Naive B cell (primary cell): ENCODE measurements around the gene HDAC10. TPM values are rescaled to one million over a fixed set of nuclear protein-coding genes. Genes with fewer than 3 reads are reported as not detected.

Experiments used
- ATAC-seq, 2 donors: fragments of 150-1000 bp; cut with Tn5 transposase; 2 replicates each; pipeline ENCODE4 v1.10.0; 2021; ENCODE audit warnings: low read depth in 2 of 2, mild to moderate bottlenecking in 2 of 2, moderate library complexity in 2 of 2
- DNase-seq: peaks from one replicate; pipeline ENCODE4 v3.0.0; 2022
- H3K27ac Mint-ChIP-seq, 6 donors: one replicate each; pipeline ENCODE4 v1.8.0; 2020 to 2022; ENCODE audit warnings: mild to moderate bottlenecking in 6 of 6, mixed read lengths in 6 of 6, moderate library complexity in 5 of 6, inconsistent platforms in 2 of 6
- H3K27me3 Mint-ChIP-seq, 3 donors: one replicate each; pipeline ENCODE4 v1.8.0; 2021 to 2022; ENCODE audit warnings: mixed read lengths in 3 of 3, mild to moderate bottlenecking in 1 of 3
- H3K36me3 Mint-ChIP-seq, 2 donors: one replicate each; pipeline ENCODE4 v1.8.0; 2020 to 2022; ENCODE audit warnings: mixed read lengths in 2 of 2, inconsistent platforms in 1 of 2, mild to moderate bottlenecking in 1 of 2
- H3K4me1 Mint-ChIP-seq, 3 donors: one replicate each; pipeline ENCODE4 v1.8.0; 2020 to 2022; ENCODE audit warnings: mixed read lengths in 3 of 3, inconsistent platforms in 1 of 3, mild to moderate bottlenecking in 1 of 3, moderate library complexity in 1 of 3
- H3K4me3 Mint-ChIP-seq, 8 donors: one replicate each; pipeline ENCODE4 v1.8.0; 2020 to 2022; ENCODE audit warnings: mild to moderate bottlenecking in 8 of 8, mixed read lengths in 8 of 8, moderate library complexity in 8 of 8, inconsistent platforms in 2 of 8
- H3K9me3 Mint-ChIP-seq, 7 donors: one replicate each; pipeline ENCODE4 v1.8.0; 2020 to 2022; ENCODE audit warnings: mixed read lengths in 7 of 7, mild to moderate bottlenecking in 5 of 7, inconsistent platforms in 2 of 7, moderate library complexity in 1 of 7
- polyA plus RNA-seq, 6 donors: library from polyadenylated mRNA; unstranded; fragments of 300-500 nt; fragmentation: Illumina TruSeq; gene quantifications; one replicate each; pipeline ENCODE4 v1.2.3, GENCODE V29; 2021; ENCODE audit warnings: low read depth in 6 of 6

Gene HDAC10
- polyA plus RNA-seq, result 1 to 10 TPM; 4.6 to 8.2 (median 6.3) TPM

DNA sequence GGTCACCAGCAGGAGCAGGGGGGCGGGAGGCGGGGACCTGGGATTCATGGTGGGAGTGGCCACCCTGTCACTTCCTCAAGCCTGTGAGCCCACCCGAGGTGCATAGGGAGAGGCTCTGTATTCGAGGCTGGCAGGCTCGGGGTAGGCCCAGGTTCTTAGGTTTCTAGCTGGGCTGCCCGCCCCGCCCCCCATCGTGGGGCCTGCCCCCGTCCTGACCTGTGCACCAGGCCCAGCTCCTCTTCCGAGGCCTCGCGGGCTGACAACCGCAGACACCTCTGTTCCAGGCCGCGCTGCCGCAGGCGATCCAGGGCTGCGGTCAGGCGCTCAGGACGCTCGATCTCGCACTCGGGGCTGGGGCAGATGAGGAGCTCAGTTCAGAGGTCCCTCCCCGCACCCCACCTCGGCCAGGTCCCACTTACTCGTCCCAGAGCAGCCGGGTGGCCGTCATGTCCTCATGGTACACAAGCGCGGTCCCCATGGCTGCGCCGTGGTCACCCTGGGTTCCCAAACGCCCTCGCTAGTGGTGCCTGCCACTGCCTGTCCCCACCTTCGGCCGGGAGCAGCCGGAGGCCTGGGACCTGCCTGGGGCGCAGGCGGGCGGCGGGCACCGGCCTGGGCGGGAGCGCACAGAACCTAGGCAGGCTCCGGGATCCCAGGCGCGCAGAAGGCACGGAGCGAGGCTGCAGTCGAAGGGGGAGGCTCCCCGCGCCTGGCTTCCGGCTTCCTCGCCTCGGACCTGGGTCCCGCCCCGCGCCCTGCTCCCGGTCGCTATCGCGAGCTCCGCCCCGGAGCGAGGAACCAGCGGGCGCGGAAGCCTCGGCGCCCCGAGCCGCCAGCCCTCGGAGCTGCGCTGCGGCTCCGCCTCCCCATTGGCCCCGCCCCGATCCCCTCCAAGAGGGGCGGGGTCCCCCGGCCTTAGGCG lies at the start of gene HDAC10:
Gene HDAC10, minus strand, starts transcription at position 711 of the 922 bp plus-strand sequence. Its CDS starts 233 bp downstream, at position 478.
- DNase-seq (peak; percentile 71), ATAC-seq (peak; percentile 63 to 70)
- Mint-ChIP-seq H3K9me3 (no peaks in the 10 kb centered on the region), H3K27ac (peak within 1 kb of the TSS in 5 of 6 donors; percentile 13 to 83 (median 69)), H3K27me3 (no peaks in the 10 kb centered on the region), H3K4me3 (peak within 1 kb of the TSS; percentile 68 to 87 (median 80)), H3K4me1 (peaks cover 7 to 15% (median 12%) of the 10 kb centered on the region in 3 donors), H3K36me3 (no peaks in the 10 kb centered on the region)

GRCh38 chr22:50300620-50301257 lies 49.7 kb upstream of the HDAC10 start:
- H3K27ac Mint-ChIP-seq, result peak overlapping the region in 3 of 6 donors; percentile 30 to 88 (median 32)
- ATAC-seq (no peak), DNase-seq (no peak)
- H3K36me3 Mint-ChIP-seq, result no peaks in the 10 kb centered on the region
- H3K9me3 Mint-ChIP-seq, result no peaks in the 10 kb centered on the region
- peaks cover 47 to 52% (median 48%) of the 10 kb centered on the region in 3 donors for H3K4me1 Mint-ChIP-seq
- peaks cover under 1 to 40% (median 6%) of the 10 kb centered on the region in 3 donors for H3K27me3 Mint-ChIP-seq
- H3K4me3 Mint-ChIP-seq, result peak overlapping the region in 5 of 8 donors; percentile 16 to 78 (median 30)

DNA sequence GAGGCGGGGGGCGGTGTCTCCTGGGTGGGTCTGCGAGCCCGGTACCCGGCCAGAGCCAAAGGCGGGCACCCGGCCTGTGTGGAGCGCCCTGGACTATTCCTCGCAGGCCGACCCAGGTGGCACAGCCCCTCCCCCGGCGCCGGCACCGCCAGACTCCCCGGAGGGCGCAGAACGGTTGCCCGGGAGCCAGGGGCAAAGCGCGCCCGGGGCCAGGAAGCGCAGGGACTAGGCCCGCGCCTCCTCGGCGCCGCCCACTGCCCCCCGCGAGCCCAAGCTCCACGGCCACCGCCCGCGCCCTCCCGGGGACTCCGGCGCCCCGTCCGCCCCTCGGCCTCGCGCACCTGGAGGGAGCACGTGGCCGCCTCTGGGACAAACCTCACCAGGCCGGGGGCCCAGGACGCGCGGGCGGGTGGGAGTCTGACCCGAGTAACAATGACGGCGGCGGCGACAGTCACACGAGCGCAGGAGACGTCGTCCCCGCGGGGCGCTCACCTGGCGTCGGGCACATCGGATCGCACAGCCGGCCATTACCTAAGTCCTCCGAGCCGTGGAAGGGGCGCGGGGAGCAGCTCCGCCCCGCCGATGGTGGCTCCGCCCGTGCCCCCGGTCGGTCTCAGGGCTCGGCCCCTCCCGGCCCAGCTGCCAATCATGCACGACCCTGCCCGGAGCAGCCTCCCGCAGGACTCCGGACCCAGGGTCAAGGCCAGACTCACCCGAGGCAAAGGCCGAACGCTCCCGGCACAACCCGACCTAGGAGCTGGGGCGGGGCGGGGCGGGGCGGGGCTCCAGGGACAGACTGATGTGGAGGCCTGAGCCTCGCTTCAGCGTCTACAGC lies 48.9 kb upstream of the HDAC10 start:
- Mint-ChIP-seq H3K4me1 (peaks cover 45 to 57% (median 47%) of the 10 kb centered on the region in 3 donors), H3K36me3 (no peaks in the 10 kb centered on the region)
- no peak for ATAC-seq

GRCh38 chr22:50298937-50299784 lies 48.1 kb upstream of the HDAC10 start:
- peak overlapping the region in 1 of 6 donors; percentile 67 for H3K27ac Mint-ChIP-seq
- no peaks in the 10 kb centered on the region for H3K9me3 Mint-ChIP-seq
- ATAC-seq (peak; percentile 39 to 42), DNase-seq (no peak)
- H3K36me3 Mint-ChIP-seq, result no peaks in the 10 kb centered on the region
- H3K27me3 Mint-ChIP-seq, result peaks cover 0 to 27% (median 6%) of the 10 kb centered on the region in 3 donors
- H3K4me3 Mint-ChIP-seq, result peak overlapping the region in 5 of 8 donors; percentile 6 to 66 (median 53)
- H3K4me1 Mint-ChIP-seq, result peaks cover 38 to 54% (median 40%) of the 10 kb centered on the region in 3 donors

More for the DNA sequence above, 48.9 kb upstream of the HDAC10 start:
- Mint-ChIP-seq H3K27me3 (peaks cover 0 to 35% (median 11%) of the 10 kb centered on the region in 3 donors), H3K9me3 (no peaks in the 10 kb centered on the region), H3K4me3 (no peak overlapping the region), H3K27ac (peak overlapping the region in 1 of 6 donors; percentile 88)
- DNase-seq, result no peak

DNA sequence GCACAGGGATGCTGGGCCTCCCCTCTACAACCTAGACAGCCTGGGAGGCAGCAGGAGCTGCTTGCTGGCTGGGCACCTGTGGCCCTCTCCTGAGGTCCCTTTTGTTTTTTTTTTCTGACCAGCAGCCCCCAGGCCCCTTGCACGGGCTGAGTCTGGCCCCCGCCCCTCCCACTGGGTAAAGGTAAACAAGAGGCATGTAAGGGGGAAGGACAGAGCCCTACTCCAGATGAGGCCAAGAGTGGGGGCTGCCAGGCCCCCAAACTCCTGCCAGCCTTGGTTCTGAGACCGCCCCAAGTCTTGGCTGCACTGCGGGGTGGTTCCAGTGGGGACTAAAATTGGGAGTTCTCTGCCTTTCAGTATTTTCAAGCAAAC lies 47.2 kb upstream of the HDAC10 start:
- Mint-ChIP-seq H3K4me1 (peaks cover 29 to 50% (median 34%) of the 10 kb centered on the region in 3 donors), H3K27ac (peak overlapping the region in 1 of 6 donors; percentile 67), H3K36me3 (no peaks in the 10 kb centered on the region), H3K27me3 (peaks cover 0 to 24% (median 5%) of the 10 kb centered on the region in 3 donors), H3K9me3 (no peaks in the 10 kb centered on the region), H3K4me3 (peak overlapping the region in 1 of 8 donors; percentile 25)
- DNase-seq (no peak), ATAC-seq (no peak)

DNA sequence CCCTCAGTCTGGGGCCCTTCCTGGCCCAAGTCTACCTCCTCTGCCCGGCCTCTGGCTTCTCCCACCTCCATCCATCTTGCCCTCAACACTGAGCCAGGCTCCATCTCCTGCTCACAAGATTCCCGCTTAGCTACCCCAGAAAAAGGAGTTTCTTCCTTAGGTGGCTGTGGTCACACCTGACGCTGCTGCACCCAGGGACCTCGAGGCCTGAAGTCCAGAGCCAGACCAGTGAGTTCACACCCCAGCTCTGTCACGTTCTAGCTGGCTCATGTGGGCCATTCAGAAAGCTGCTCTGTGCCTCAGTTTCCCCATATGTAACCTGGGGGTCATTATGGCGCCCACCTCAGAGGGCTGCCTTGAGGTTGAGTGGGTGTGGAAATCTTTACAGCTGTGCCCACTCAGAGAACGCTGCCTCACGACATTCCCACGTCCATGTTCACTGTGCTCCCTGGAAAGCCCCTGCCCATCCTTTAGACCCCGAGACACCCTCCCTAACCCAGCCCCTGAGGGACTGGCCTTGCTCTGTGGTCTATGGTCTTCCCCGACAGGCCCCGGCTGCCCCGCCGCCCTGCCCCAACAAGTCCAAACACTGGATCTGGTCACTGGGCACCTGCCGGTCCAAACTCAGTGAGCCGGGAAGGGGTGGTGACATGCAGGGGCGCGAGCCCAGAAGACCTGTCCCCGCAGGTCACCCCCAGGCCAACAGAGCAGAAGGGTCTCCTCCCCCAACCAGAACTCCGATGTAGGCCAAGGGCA lies 46.6 kb upstream of the HDAC10 start:
- Mint-ChIP-seq H3K27ac (peak overlapping the region in 1 of 6 donors; percentile 80), H3K9me3 (no peaks in the 10 kb centered on the region), H3K36me3 (no peaks in the 10 kb centered on the region), H3K4me1 (peaks cover 28 to 48% (median 32%) of the 10 kb centered on the region in 3 donors), H3K4me3 (no peak overlapping the region), H3K27me3 (peaks cover 3 to 28% (median 7%) of the 10 kb centered on the region in 3 donors)
- no peak for DNase-seq
- no peak for ATAC-seq

DNA sequence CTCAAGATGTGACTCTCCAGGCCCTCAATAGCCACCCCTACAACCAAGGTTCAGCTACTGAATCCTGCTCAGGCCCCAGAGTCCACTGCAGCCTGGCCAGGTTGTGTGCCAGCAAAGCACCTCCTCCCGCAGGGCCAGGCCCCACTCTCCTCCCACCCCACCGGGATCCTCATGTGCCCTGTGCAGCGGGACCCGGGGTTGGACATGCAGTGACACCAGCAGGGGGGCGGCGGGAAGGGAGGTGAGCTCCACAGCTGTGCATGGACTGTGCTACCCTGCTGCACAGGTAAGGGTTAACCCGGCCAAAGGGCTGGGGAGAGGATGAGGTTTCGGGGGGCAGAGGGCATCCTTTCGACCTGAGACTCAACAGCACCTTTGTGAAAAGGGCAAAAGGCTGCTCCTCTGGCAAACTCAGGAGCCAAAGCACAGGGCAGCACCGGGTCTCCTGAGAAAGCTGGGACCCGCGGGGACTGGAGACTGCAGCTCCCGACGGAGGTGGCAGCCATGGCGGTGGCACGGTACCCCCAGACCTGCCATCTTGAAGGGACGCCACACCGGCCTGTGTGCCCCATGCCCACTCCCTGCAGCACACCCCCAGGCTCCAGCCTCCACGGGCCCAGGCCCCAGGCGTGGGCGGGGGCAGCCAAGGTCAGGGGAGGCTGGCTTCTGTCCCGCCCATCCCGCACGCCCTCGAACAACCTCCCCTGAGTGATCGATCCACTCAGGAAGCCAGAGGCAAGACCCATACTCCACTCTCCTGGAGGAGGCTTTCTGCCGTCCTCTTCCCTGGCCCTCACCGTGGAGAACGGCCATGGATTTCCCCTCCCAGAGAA lies 45.8 kb upstream of the HDAC10 start:
- H3K4me1 Mint-ChIP-seq, result peaks cover 30 to 48% (median 32%) of the 10 kb centered on the region in 3 donors
- H3K27me3 Mint-ChIP-seq, result peaks cover 11 to 36% (median 11%) of the 10 kb centered on the region in 3 donors
- peak overlapping the region in 1 of 8 donors; percentile 22 for H3K4me3 Mint-ChIP-seq
- no peak for DNase-seq
- no peak for ATAC-seq
- peak overlapping the region in 2 of 6 donors; percentile 67 to 80 for H3K27ac Mint-ChIP-seq
- H3K36me3 Mint-ChIP-seq, result no peaks in the 10 kb centered on the region
- no peaks in the 10 kb centered on the region for H3K9me3 Mint-ChIP-seq

- H3K36me3 Mint-ChIP-seq, result no peaks in the 10 kb centered on the region
- DNase-seq, result no peak
- peaks cover 11 to 44% (median 15%) of the 10 kb centered on the region in 3 donors for H3K27me3 Mint-ChIP-seq
- ATAC-seq, result no peak
- no peaks in the 10 kb centered on the region for H3K9me3 Mint-ChIP-seq
- peaks cover 27 to 46% (median 29%) of the 10 kb centered on the region in 3 donors for H3K4me1 Mint-ChIP-seq
- peak overlapping the region in 5 of 8 donors; percentile 6 to 80 (median 57) for H3K4me3 Mint-ChIP-seq
- peak overlapping the region in 5 of 6 donors; percentile 49 to 94 (median 87) for H3K27ac Mint-ChIP-seq
These were observed 43.2 kb upstream of the HDAC10 start for GRCh38 chr22:50294319-50294656.

DNA sequence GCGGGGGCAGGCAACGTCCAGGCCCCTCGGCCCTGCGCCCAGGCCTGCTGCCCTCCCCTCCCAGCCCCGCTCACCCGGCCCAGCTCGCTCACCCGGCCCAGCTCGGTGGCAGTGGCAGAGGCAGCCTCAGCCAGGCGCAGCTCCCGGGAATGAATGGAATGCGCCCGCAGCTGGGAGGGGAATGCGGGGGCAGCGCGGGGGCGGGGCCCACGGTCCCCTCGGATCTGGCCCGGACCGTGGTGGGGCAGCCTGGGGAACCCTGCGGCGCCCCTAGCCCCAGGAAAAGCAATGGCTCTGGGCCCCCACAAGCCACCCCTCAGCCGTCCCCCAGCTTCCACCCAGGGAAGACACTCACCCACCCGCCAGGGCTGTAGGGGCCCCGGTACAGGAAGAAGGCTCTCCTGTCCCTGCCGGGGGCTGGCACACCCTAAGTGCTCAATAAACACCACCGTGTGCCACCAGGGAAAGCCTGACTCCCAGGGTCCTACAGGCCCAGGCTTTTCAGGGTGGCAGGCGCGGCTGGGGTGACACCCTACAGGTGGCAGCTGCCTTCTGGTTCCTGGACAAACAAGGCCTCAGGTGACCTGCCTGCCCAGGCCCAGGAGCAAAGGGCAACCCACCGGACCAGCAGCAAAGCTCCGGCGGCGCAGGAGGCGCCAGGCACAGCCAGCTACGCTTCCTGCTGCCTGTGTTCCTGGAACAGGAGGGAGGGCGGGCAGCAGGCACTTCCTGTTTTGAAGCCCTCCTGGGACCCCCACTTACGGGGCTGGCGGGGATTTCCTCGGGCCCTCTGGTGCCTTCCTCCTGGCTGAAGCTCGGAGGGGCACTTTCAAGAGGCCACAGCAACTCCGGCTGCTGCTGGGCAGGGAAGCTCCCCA lies 42.6 kb upstream of the HDAC10 start:
- Mint-ChIP-seq H3K36me3 (no peaks in the 10 kb centered on the region), H3K27ac (peak overlapping the region in 4 of 6 donors; percentile 49 to 94 (median 88)), H3K9me3 (no peaks in the 10 kb centered on the region), H3K4me3 (peak overlapping the region in 6 of 8 donors; percentile 21 to 80 (median 52)), H3K27me3 (peaks cover 11 to 45% (median 15%) of the 10 kb centered on the region in 3 donors), H3K4me1 (peaks cover 25 to 42% (median 27%) of the 10 kb centered on the region in 3 donors)
- ATAC-seq (peak; percentile 32 to 42), DNase-seq (peak; percentile 57)
